Subcutaneous abdominal adipose tissue (tissue), 5 donors: Measurements from ENCODE around the gene TGFB1I1.
"Not testable (repeated sequence)": the region's sequence is repeated elsewhere in the genome, so short reads cannot be mapped to it uniquely, and the experiment has no call there.

Experiments
- H3K27ac ChIP-seq: one replicate; pipeline ENCODE4 v1.7.0; 2013; ENCODE audit warnings: low read depth, mild to moderate bottlenecking, inconsistent platforms, low read length, moderate library complexity
- H3K27me3 ChIP-seq, 5 donors: one replicate each; pipeline ENCODE4 v1.7.0; 2013; ENCODE audit warnings: low read length in 5 of 5, inconsistent platforms in 1 of 5; ENCODE audit not compliant: control insufficient read depth in 5 of 5, insufficient read depth in 4 of 5
- H3K36me3 ChIP-seq, 5 donors: one replicate each; pipeline ENCODE4 v1.7.0; 2013; ENCODE audit warnings: low read length in 5 of 5; ENCODE audit not compliant: control insufficient read depth in 5 of 5, insufficient read depth in 5 of 5
- H3K4me1 ChIP-seq, 5 donors: one replicate each; pipeline ENCODE4 v1.7.0; 2013; ENCODE audit warnings: low read length in 5 of 5, mild to moderate bottlenecking in 3 of 5, moderate library complexity in 1 of 5; ENCODE audit not compliant: control insufficient read depth in 5 of 5, insufficient read depth in 5 of 5
- H3K4me3 ChIP-seq, 5 donors: one replicate each; pipeline ENCODE4 v1.7.0; 2013; ENCODE audit warnings: low read length in 5 of 5, low read depth in 1 of 5
- H3K9ac ChIP-seq, 5 donors: one replicate each; pipeline ENCODE4 v1.7.0; 2013; ENCODE audit warnings: low read length in 5 of 5, mild to moderate bottlenecking in 4 of 5, moderate library complexity in 3 of 5
- H3K9me3 ChIP-seq, 5 donors: one replicate each; pipeline ENCODE4 v1.7.0; 2013; ENCODE audit warnings: low read length in 5 of 5; ENCODE audit not compliant: control insufficient read depth in 5 of 5
- donor health status: healthy.
- donor health status: healthy.
- donor health status: healthy.
- donor health status: healthy.
- donor health status: healthy.

The TGFB1I1 gene

DNA sequence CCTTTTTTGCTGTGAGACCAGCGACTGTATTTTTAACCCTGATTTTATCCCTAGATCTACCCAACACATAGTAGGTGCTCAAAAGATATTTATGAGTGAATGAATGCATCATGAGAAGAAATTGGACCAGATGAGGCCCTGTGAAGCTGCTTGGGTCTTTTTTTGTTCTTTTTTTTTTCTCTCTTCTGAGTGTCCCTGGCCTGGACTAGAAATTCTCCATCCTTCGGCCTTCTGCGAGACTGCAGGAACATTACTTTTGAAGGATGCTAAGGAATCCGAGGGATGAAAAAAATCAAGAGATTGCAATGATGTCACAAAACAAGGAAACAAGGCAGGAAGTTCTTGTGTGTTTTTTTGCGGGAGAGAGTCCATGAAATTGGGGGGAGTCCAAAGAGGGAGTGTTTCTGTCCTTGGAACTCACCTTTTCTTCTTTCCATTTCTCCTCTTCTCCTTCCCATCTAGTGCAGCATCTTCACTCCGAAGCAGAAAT is 36.8 kb downstream of the TGFB1I1 start:
- Histone ChIP-seq H3K27ac (peak overlapping the region; percentile 86), H3K4me1 (peaks cover 6 to 43% (median 34%) of the 10 kb centered on the region in 5 donors), H3K36me3 (peaks cover 0 to 14% (median 5%) of the 10 kb centered on the region in 5 donors), H3K4me3 (peak overlapping the region; percentile 83 to 98 (median 93)), H3K9me3 (no peaks in the 10 kb centered on the region), H3K27me3 (no peaks in the 10 kb centered on the region), H3K9ac (peak overlapping the region; percentile 97 to 99 (median 98))

- Histone ChIP-seq H3K4me3 (no peak overlapping the region), H3K27ac (no peak overlapping the region), H3K4me1 (peaks cover 0 to 15% (median 11%) of the 10 kb centered on the region in 5 donors), H3K9ac (no peak overlapping the region), H3K9me3 (no peaks in the 10 kb centered on the region), H3K27me3 (no peaks in the 10 kb centered on the region), H3K36me3 (no peaks in the 10 kb centered on the region)
Measured at GRCh38 chr16:31513126-31513525, 41.2 kb downstream of the TGFB1I1 start.

DNA sequence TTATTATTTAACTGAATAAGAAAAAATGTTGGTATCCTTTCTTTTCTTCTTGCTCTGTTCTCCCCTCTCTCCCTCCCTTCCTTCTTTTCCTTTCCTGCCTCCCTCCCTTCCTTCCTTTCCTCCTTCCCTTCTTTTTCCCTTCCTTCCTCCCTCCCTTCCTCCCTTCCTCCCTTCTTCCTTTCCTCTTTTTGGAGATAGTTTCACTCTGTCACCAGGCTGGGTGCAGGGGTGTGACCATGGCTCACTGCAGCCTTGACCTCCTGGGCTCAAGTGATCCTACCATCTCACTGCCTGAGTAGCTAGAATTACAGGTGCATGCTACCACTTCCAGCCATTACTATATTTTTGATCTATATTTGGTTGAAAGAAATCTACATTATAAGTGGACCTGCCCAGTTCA is 41.9 kb downstream of the TGFB1I1 start:
- H3K9me3 ChIP-seq, result no peaks in the 10 kb centered on the region
- no peak overlapping the region for H3K27ac ChIP-seq
- no peak overlapping the region for H3K9ac ChIP-seq
- peaks cover 0 to 11% (median 8%) of the 10 kb centered on the region in 5 donors for H3K4me1 ChIP-seq
- H3K27me3 ChIP-seq, result no peaks in the 10 kb centered on the region
- no peak overlapping the region for H3K4me3 ChIP-seq
- H3K36me3 ChIP-seq, result no peaks in the 10 kb centered on the region

DNA sequence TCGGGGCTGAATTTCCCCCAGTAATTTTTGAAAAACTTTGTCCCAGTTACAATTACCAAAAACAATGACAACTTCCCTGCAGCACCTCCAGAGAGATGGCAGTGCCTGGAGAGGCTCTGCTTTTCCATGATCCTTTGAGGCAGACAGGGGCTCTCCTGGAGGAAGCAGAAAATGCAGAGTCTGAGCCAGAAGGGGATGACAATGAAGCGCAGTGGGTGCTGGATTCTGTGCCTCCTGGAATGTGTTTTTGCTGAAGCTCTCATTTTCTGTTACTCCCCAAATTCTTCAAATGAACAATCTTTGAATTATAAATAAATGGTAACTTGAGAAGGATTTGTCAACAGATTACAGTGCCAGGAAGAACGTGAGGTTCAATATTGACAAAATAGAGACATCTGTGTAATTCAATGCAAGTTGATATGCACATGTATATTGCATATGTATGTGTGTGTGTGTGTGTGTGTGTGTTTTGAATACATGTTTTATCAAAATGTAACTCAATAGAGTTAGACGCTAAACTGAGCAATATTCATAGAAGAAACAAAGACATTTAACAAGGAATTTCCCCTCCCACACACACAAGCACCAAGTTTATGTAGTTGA is 45.9 kb downstream of the TGFB1I1 start:
- no peaks in the 10 kb centered on the region for H3K36me3 ChIP-seq
- no peaks in the 10 kb centered on the region for H3K9me3 ChIP-seq
- H3K27me3 ChIP-seq, result peaks cover 0 to 6% (median 0%) of the 10 kb centered on the region in 5 donors
- H3K27ac ChIP-seq, result no peak overlapping the region
- H3K4me3 ChIP-seq, result no peak overlapping the region
- H3K9ac ChIP-seq, result no peak overlapping the region
- no peaks in the 10 kb centered on the region for H3K4me1 ChIP-seq

GRCh38 chr16:31519759-31520431 is 47.9 kb downstream of the TGFB1I1 start:
- no peak overlapping the region for H3K4me3 ChIP-seq
- no peaks in the 10 kb centered on the region for H3K9me3 ChIP-seq
- no peak overlapping the region for H3K9ac ChIP-seq
- H3K27ac ChIP-seq, result no peak overlapping the region
- H3K4me1 ChIP-seq, result no peaks in the 10 kb centered on the region
- no peaks in the 10 kb centered on the region for H3K36me3 ChIP-seq
- H3K27me3 ChIP-seq, result peaks cover 0 to 6% (median 0%) of the 10 kb centered on the region in 5 donors

- Histone ChIP-seq H3K4me3 (no peak overlapping the region), H3K27me3 (peaks cover 0 to 6% (median 0%) of the 10 kb centered on the region in 5 donors), H3K36me3 (no peaks in the 10 kb centered on the region)
Measured at GRCh38 chr16:31521368-31521767, 49.4 kb downstream of the TGFB1I1 start.

DNA sequence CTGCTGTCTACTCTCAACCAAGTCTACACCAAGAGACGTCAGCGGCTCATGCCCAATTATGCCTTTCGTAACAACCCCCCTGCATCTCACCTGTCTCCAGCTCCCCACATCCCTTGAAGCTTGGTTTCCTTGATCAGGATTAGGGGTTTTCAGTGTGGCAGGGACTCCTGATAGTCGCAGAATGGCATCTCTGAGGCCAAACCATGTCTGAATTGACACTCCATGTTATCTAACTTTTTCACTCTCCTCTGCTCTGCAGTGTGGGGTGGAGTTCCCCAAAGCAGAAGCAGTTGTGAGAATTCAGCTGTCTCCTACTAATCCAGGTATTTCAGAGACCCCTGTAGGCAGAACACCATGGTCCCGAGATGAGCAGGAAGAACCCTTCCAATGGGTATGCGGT is 50.1 kb downstream of the TGFB1I1 start:
- Histone ChIP-seq H3K27me3 (peaks cover 0 to 6% (median 0%) of the 10 kb centered on the region in 5 donors), H3K9ac (no peak overlapping the region), H3K4me1 (no peaks in the 10 kb centered on the region), H3K27ac (no peak overlapping the region), H3K9me3 (no peaks in the 10 kb centered on the region), H3K4me3 (no peak overlapping the region), H3K36me3 (no peaks in the 10 kb centered on the region)

More at GRCh38 chr16:31521368-31521767, 49.4 kb downstream of the TGFB1I1 start:
- Histone ChIP-seq H3K4me1 (no peaks in the 10 kb centered on the region), H3K27ac (no peak overlapping the region), H3K9ac (no peak overlapping the region), H3K9me3 (no peaks in the 10 kb centered on the region)

GRCh38 chr16:31523768-31524167 is 51.8 kb downstream of the TGFB1I1 start:
- not testable (repeated sequence) for H3K36me3 ChIP-seq, H3K9me3 ChIP-seq, H3K4me3 ChIP-seq, H3K4me1 ChIP-seq, H3K27ac ChIP-seq, H3K9ac ChIP-seq
- H3K27me3 ChIP-seq, result peaks cover 8 to 14% (median 10%) of the 10 kb centered on the region in 5 donors

DNA sequence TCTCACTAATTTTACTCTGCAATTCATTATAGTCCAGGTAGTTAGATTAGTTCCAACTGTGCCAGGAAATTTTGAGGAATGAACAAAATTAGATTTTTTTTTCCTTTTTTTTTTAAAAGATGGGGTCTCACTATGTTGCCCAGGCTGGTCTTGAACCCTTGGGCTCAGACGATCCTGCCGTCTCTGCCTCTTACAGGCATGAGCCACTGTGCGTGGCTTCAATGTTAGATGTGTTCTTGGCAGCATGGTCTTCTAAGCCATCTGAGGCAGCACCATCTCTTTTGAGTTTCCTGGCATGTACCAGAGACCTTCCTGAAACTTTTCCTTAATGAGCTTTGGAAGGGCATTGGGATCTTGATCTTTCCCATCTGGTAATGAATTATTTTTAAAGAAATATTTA is 53.2 kb downstream of the TGFB1I1 start:
- Histone ChIP-seq H3K36me3 (no peaks in the 10 kb centered on the region), H3K27me3 (peaks cover 13 to 25% (median 17%) of the 10 kb centered on the region in 5 donors), H3K27ac (no peak overlapping the region), H3K9me3 (no peaks in the 10 kb centered on the region), H3K4me3 (no peak overlapping the region), H3K9ac (no peak overlapping the region), H3K4me1 (peaks cover 0 to 2% (median 0%) of the 10 kb centered on the region in 5 donors)
